Gastrocnemius medialis (tissue), 4 donors: Measurements from ENCODE around the gene EFCAB11. TPM values are rescaled to one million over a fixed set of nuclear protein-coding genes. Genes with fewer than 3 reads are reported as not detected.
"Not testable (repeated sequence)": the region's sequence is repeated elsewhere in the genome, so short reads cannot be mapped to it uniquely, and the experiment has no call there.

Experiments used
- ATAC-seq, 2 donors: fragments of 150-250 bp; one replicate each; pipeline ENCODE4 v1.9.1; 2016
- DNase-seq, 2 donors: peaks; one replicate each; pipeline ENCODE4 v3.0.0-alpha.2; 2019
- H3K27ac ChIP-seq, 4 donors: fragments of 200-600 bp; sonication (generic); 1 replicate in 1 of 4; 2 replicates in 3 of 4; pipeline ENCODE4 v1.5.1; 2016 to 2018; ENCODE audit warnings: mild to moderate bottlenecking in 2 of 4, moderate library complexity in 1 of 4
- H3K27me3 ChIP-seq, 3 donors: fragments of 200-600 bp; sonication (generic) in 2 of 3; 1 replicate in 1 of 3; 2 replicates in 2 of 3; pipeline versions ENCODE4 v1.5.1 to v1.6.0; 2016 to 2019; ENCODE audit warnings: mild to moderate bottlenecking in 1 of 3, moderate library complexity in 1 of 3
- H3K36me3 ChIP-seq, 2 donors: fragments of 200-600 bp; sonication (generic) in 1 of 2; one replicate each; pipeline ENCODE4 v1.5.1; 2017 to 2018
- H3K4me1 ChIP-seq, 2 donors: fragments of 200-600 bp; sonication (generic) in 1 of 2; one replicate each; pipeline ENCODE4 v1.5.1; 2016 to 2017; ENCODE audit warnings: mild to moderate bottlenecking in 2 of 2
- H3K4me3 ChIP-seq, 4 donors: fragments of 200-600 bp; sonication (generic) in 3 of 4; 1 replicate in 1 of 4; 2 replicates in 3 of 4; pipeline ENCODE4 v1.5.1; 2016 to 2019; ENCODE audit warnings: mild to moderate bottlenecking in 2 of 4
- H3K9me3 ChIP-seq, 3 donors: fragments of 200-600 bp; sonication (generic) in 2 of 3; 1 replicate in 1 of 3; 2 replicates in 2 of 3; pipeline ENCODE4 v1.5.1; 2016 to 2019
- CTCF ChIP-seq, 5 experiments: fragments of 450-650 bp in 3 of 5; fragments of 200-600 bp in 2 of 5; sonication (generic) in 2 of 5; IDR thresholded peaks in 4 of 5; conservative IDR thresholded peaks in 1 of 5; 1 replicate in 4 of 5; 2 replicates in 1 of 5; pipeline ENCODE4 v1.5.1; 2016 to 2019; ENCODE audit warnings: antibody characterized with exemption in 5 of 5, mild to moderate bottlenecking in 3 of 5, moderate library complexity in 3 of 5
- POLR2A ChIP-seq, 2 donors: fragments of 450-650 bp; IDR thresholded peaks; one replicate each; pipeline ENCODE4 v1.6.1; 2017; ENCODE audit warnings: antibody characterized with exemption in 2 of 2, mild to moderate bottlenecking in 2 of 2, moderate library complexity in 2 of 2
- in situ Hi-C, 4 donors: fragments of 200-750 bp; cut with MboI; loops; one replicate each; pipeline versions ENCODE4 v1.15.0 to v1.8.0; 2017; ENCODE audit warnings: low sequenced_read_pairs in 4 of 4
- intact Hi-C: fragments of 100-400 bp; cut with DNase I; formaldehyde crosslinking; loops from one replicate; pipeline ENCODE4 v1.15.1; 2023; ENCODE audit warnings: low total_unique reads
- total RNA-seq, 4 donors: library from RNA; depleted of rRNA; stranded (reverse); fragments of >200 nt; gene quantifications; one replicate each; pipeline versions ENCODE4 v1.1.0 to v1.2.3, GENCODE V29; 2016

EFCAB11 gene
- total RNA-seq, 4 donors from 2014 or later = 0.69 to 1.6 (median 1.6) TPM

- intact Hi-C loops = no loop called here
- in situ Hi-C loops = no loop called here
- DNase-seq = no peak
- Histone ChIP-seq H3K4me3 (no peak overlapping the region), H3K36me3 (no peaks in the 10 kb centered on the region), H3K27me3 (no peaks in the 10 kb centered on the region), H3K9me3 (no peaks in the 10 kb centered on the region), H3K27ac (no peak overlapping the region), H3K4me1 (no peaks in the 10 kb centered on the region)
- no peak for TF ChIP-seq POLR2A (IDR thresholded peaks at IDR 0.05)
- no peak for TF ChIP-seq CTCF (IDR thresholded peaks at IDR 0.05 in 4 of 5, conservative IDR thresholded peaks at IDR 0.05 in 1 of 5)
- ATAC-seq = no peak
Measured at GRCh38 chr14:89891055-89891454, 63.5 kb downstream of the EFCAB11 start.

DNA sequence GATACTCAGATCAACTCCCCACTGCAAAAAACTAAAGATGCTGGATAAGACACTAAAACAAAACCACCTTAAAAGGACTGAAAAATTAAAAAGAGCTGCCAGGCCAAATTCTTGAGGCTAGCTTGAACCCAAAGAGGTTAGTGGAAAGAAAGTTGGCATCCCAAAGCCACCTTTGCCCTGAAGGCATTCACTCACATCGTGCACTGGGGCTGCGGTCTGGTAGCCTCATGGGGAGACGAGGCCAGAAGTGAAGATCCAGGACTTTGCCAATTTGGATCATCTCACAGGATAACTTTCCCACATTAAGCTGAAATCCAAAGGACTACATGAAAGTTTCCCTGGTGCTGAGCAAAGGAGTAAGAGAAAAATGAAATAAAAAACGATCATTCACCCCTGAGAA lies 63.9 kb downstream of the EFCAB11 start:
- H3K27me3 ChIP-seq = no peaks in the 10 kb centered on the region
- no peaks in the 10 kb centered on the region for H3K4me1 ChIP-seq
- intact Hi-C loops (no loop called here), in situ Hi-C loops (no loop called here)
- DNase-seq (no peak), ATAC-seq (no peak)
- H3K27ac ChIP-seq = no peak overlapping the region
- no peak overlapping the region for H3K4me3 ChIP-seq
- TF ChIP-seq POLR2A (IDR thresholded peaks at IDR 0.05) = no peak
- TF ChIP-seq CTCF (IDR thresholded peaks at IDR 0.05 in 4 of 5, conservative IDR thresholded peaks at IDR 0.05 in 1 of 5) = no peak
- H3K9me3 ChIP-seq = no peaks in the 10 kb centered on the region
- no peaks in the 10 kb centered on the region for H3K36me3 ChIP-seq

DNA sequence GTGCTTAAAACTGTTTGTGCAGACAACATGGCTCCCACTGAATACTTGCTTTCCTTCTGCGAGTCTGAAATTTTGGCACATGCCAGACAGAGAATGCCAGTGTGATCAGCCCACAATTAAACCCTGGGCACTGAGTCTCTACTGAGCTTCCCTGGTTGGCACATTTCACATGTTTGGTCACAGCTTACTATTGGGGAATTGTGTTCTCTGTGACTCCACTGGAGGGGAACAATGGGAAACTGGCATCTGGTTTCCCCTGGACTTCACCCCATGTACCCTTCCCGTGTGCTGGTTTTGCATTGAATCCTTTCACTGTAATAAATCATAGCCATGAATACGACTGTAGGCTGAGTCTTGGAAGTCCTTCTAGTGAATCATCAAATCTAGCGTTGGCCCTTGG lies 64.9 kb downstream of the EFCAB11 start:
- no peak for DNase-seq
- in situ Hi-C loops = no loop called here
- intact Hi-C loops = no loop called here
- ATAC-seq = no peak
- no peak for TF ChIP-seq POLR2A (IDR thresholded peaks at IDR 0.05)
- no peak for TF ChIP-seq CTCF (IDR thresholded peaks at IDR 0.05 in 4 of 5, conservative IDR thresholded peaks at IDR 0.05 in 1 of 5)
- no peaks in the 10 kb centered on the region for H3K36me3 ChIP-seq
- H3K27ac ChIP-seq = no peak overlapping the region
- no peak overlapping the region for H3K4me3 ChIP-seq
- H3K27me3 ChIP-seq = no peaks in the 10 kb centered on the region
- H3K4me1 ChIP-seq = no peaks in the 10 kb centered on the region
- H3K9me3 ChIP-seq = no peaks in the 10 kb centered on the region

DNA sequence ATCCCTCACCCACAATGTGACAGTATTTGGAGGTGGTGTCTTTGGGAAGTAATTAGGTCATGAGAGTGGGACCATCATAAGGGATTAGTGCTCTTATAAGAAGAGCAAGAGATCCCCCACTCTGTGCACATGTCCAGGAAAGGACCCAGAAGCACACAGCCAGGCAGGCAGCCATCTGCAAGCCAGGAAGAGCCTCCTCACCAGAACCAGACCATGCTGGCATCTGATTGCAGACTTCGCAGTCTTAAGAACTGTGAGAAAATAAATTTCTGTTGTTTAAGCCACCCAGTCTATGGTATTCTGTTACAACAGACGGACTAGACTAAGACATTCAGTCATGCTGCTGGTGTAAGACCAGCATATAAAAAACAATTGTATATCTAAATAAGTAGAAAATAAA lies 69.8 kb downstream of the EFCAB11 start:
- in situ Hi-C loops (no loop called here), intact Hi-C loops (no loop called here)
- Histone ChIP-seq H3K9me3 (no peaks in the 10 kb centered on the region), H3K36me3 (no peaks in the 10 kb centered on the region), H3K27ac (no peak overlapping the region), H3K4me1 (no peaks in the 10 kb centered on the region), H3K27me3 (no peaks in the 10 kb centered on the region), H3K4me3 (no peak overlapping the region)
- DNase-seq = no peak
- TF ChIP-seq POLR2A (IDR thresholded peaks at IDR 0.05) (no peak), CTCF (IDR thresholded peaks at IDR 0.05 in 4 of 5, conservative IDR thresholded peaks at IDR 0.05 in 1 of 5) (no peak)
- ATAC-seq = no peak

DNA sequence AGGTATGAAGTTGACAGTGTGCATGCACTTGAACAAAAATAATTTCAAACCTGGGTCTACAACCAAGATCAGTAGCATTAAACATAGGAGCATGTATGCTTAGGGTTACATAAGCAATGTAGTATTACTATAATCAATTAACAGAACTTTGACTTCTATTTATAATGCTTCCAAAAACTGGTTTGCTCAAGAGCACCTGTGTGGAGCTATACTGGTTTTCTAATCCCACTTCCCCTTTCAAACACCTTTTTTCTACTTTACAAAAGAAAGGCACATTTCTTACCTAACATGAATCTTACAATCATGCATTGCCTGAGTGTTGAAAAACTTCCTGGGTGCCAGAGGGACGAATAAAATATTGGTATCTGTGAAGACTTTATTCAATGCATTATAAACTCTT lies 72.7 kb downstream of the EFCAB11 start:
- intact Hi-C loops = no loop called here
- H3K4me3 ChIP-seq = no peak overlapping the region
- TF ChIP-seq POLR2A (IDR thresholded peaks at IDR 0.05) (no peak), CTCF (IDR thresholded peaks at IDR 0.05 in 4 of 5, conservative IDR thresholded peaks at IDR 0.05 in 1 of 5) (no peak)
- no peaks in the 10 kb centered on the region for H3K36me3 ChIP-seq
- no peaks in the 10 kb centered on the region for H3K4me1 ChIP-seq
- no peak for DNase-seq
- no peak for ATAC-seq
- no peaks in the 10 kb centered on the region for H3K27me3 ChIP-seq
- in situ Hi-C loops = no loop called here
- H3K9me3 ChIP-seq = no peaks in the 10 kb centered on the region
- H3K27ac ChIP-seq = no peak overlapping the region

GRCh38 chr14:89874091-89874490 lies 80.4 kb downstream of the EFCAB11 start:
- in situ Hi-C loops, H3K27me3 ChIP-seq, DNase-seq, H3K4me3 ChIP-seq, H3K4me1 ChIP-seq, ATAC-seq, H3K27ac ChIP-seq, intact Hi-C loops, H3K36me3 ChIP-seq, H3K9me3 ChIP-seq: not testable (repeated sequence)
